DMS114 treated with DMSO at 0.1 percent for 48 hours (cell line): Measurements from ENCODE around the gene WNT3A.

Source experiments
- DNase-seq: peaks from one replicate; lab custom pipeline; 2025; ENCODE audit not compliant: unreplicated experiment; lab: John Stamatoyannopoulos, UW

The WNT3A gene

GRCh38 chr1:228030451-228031201 is 23.8 kb downstream of the WNT3A start:
- no peak for DNase-seq

GRCh38 chr1:228031276-228031995 is 24.6 kb downstream of the WNT3A start:
- no peak for DNase-seq

- DNase-seq, result no peak
These were observed 25.2 kb downstream of the WNT3A start for GRCh38 chr1:228032041-228032440.

- DNase-seq, result no peak
These were observed 26.6 kb downstream of the WNT3A start for GRCh38 chr1:228033376-228033775.

GRCh38 chr1:228034954-228035837 is 28.4 kb downstream of the WNT3A start:
- no peak for DNase-seq

- DNase-seq, result no peak
These were observed 29.0 kb downstream of the WNT3A start for GRCh38 chr1:228035844-228036243.

- no peak for DNase-seq
These were observed 30.0 kb downstream of the WNT3A start for GRCh38 chr1:228036701-228037231.

- DNase-seq, result no peak
These were observed 30.9 kb downstream of the WNT3A start for GRCh38 chr1:228037401-228038386.

GRCh38 chr1:228038387-228039005 is 31.7 kb downstream of the WNT3A start:
- DNase-seq, result no peak

- DNase-seq, result no peak
These were observed 32.5 kb downstream of the WNT3A start for GRCh38 chr1:228039006-228039903.

- no peak for DNase-seq
These were observed 33.2 kb downstream of the WNT3A start for GRCh38 chr1:228039986-228040385.

- no peak for DNase-seq
These were observed 34.5 kb downstream of the WNT3A start for GRCh38 chr1:228041316-228041715.

GRCh38 chr1:228042508-228042907 is 35.7 kb downstream of the WNT3A start:
- no peak for DNase-seq

GRCh38 chr1:228043281-228043848 is 36.6 kb downstream of the WNT3A start:
- no peak for DNase-seq

GRCh38 chr1:228044961-228045360 is 38.2 kb downstream of the WNT3A start:
- no peak for DNase-seq

GRCh38 chr1:228045405-228045804 is 38.6 kb downstream of the WNT3A start:
- no peak for DNase-seq

GRCh38 chr1:228045871-228046270 is 39.1 kb downstream of the WNT3A start:
- no peak for DNase-seq
